ENCODE data around the gene PCDHB10.
"Not testable (repeated sequence)": the region's sequence is repeated elsewhere in the genome, so short reads cannot be mapped to it uniquely, and the experiment has no call there.

The PCDHB10 gene

DNA sequence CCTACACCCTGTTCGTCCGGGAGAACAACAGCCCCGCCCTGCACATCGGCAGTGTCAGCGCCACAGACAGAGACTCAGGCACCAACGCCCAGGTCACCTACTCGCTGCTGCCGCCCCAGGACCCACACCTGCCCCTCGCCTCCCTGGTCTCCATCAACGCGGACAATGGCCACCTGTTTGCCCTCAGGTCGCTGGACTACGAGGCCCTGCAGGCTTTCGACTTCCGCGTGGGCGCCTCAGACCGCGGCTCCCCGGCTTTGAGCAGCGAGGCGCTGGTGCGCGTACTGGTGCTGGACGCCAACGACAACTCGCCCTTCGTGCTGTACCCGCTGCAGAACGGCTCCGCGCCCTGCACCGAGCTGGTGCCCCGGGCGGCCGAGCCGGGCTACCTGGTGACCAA, 3.5 kb upstream of the PCDHB10 start:
- DNase-seq (ENCODE audit: low read depth) = not testable (repeated sequence)

DNA sequence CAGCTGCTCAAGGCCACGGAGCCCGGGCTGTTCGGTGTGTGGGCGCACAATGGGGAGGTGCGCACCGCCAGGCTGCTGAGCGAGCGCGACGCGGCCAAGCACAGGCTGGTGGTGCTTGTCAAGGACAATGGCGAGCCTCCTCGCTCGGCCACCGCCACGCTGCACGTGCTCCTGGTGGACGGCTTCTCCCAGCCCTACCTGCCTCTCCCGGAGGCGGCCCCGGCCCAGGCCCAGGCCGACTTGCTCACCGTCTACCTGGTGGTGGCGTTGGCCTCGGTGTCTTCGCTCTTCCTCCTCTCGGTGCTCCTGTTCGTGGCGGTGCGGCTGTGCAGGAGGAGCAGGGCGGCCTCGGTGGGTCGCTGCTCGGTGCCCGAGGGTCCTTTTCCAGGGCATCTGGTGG, 3.0 kb upstream of the PCDHB10 start:
- DNase-seq (ENCODE audit: low read depth) = not testable (repeated sequence)

DNA sequence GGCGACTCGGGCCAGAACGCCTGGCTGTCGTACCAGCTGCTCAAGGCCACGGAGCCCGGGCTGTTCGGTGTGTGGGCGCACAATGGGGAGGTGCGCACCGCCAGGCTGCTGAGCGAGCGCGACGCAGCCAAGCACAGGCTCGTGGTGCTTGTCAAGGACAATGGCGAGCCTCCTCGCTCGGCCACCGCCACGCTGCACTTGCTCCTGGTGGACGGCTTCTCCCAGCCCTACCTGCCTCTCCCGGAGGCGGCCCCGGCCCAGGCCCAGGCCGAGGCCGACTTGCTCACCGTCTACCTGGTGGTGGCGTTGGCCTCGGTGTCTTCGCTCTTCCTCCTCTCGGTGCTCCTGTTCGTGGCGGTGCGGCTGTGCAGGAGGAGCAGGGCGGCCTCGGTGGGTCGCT, 2.2 kb downstream of the PCDHB10 start:
- not testable (repeated sequence) for DNase-seq (ENCODE audit: low read depth)

DNA sequence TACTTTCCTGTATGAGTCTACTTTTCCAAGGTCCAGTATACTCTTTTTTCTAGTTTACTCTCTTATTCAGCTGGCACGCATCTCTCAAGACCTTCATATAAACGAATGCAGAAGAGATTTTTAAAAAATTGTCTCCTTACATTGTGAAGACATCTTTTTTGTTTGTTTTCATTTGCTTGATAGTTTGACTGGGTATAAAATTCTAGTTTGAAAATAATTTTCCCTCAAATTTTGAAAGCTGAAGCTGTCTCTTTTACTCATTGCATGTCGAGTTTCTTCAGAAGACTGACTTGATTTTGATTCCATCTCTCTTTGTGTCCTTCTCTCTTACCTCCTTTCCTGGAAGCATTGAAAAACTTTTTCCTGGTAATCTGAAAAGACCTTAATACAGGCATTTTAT, 4.2 kb downstream of the PCDHB10 start:
- no peak for DNase-seq (ENCODE audit: low read depth)

DNA sequence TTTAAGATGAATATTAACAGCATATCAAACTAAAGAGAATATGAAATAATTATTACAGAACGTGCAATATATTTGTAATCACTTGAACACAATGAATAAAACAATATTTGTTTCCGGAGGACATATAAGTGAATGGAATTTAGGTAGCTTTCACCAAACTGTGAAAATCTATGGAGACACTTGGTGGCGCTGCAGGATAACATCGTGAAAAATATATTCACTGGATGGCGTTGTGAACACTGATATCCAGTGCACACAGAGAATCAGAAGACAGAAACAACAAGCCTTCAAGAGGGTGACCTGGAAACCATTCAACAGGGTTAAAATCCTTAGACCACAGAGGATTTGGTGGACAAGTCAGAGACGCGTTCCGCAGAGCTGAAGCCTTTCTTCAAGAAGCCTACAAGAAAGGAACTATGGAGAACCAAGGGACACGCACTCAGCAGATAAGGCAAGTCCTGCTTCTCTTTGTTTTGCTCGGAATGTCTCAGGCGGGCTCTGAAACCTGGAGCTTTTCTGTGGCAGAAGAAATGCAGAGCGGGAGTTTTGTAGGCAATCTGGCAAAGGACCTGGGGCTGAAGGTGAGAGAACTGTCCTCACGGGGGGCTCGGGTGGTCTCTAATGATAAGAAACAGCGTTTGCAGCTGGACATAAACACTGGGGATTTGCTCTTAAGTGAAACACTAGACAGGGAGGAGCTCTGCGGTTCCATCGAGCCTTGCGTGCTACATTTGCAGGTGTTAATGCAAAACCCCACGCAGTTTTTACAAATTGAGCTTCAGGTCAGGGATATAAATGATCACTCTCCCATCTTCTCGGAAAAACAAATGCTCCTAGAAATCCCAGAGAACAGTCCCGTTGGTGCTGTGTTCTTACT, 7.4 kb downstream of the PCDHB10 start, which contains the start of gene PCDHB11:
Gene PCDHB11 (plus strand): TSS at position 269 of the 877 bp plus-strand sequence. CDS start 148 bp downstream, at position 417.
- no peak for DNase-seq (ENCODE audit: low read depth)

DNA sequence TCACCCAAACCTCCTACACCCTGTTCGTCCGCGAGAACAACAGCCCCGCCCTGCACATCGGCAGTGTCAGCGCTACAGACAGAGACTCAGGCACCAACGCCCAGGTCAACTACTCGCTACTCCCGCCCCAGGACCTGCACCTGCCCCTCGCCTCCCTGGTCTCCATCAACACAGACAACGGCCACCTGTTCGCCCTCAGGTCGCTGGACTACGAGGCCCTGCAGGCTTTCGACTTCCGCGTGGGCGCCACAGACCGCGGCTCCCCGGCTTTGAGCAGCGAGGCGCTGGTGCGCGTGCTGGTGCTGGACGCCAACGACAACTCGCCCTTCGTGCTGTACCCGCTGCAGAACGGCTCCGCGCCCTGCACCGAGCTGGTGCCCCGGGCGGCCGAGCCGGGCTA, 9.0 kb downstream of the PCDHB10 start:
- not testable (repeated sequence) for DNase-seq (ENCODE audit: low read depth)

DNA sequence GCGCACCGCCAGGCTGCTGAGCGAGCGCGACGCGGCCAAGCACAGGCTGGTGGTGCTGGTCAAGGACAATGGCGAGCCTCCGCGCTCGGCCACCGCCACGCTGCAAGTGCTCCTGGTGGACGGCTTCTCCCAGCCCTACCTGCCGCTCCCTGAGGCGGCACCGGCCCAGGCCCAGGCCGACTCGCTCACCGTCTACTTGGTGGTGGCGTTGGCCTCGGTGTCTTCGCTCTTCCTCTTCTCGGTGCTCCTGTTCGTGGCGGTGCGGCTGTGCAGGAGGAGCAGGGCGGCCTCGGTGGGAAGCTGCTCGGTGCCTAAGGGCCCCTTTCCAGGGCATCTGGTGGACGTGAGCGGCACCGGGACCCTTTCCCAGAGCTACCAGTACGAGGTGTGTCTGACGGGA, 9.5 kb downstream of the PCDHB10 start:
- DNase-seq (ENCODE audit: low read depth) = not testable (repeated sequence)

DNA sequence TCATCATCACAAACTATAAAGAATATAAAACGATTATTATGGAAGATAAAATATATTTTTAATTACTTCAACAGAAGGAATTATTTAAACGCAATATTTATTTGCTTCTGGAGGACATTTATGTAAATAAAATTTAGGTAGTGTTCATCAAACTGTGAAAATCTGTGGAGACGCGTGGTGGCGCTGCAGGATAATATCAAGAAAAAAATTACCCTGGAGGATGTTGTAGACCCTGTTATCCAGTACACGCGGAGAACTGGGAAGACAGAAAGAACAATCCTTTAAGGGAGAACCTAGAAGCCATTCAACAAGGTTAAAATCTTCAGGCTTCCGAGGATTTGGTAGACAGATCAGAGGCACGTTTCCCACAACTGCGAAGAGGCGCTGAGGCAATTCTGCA, 16.3 kb downstream of the PCDHB10 start, which contains the start of gene PCDHB12:
Gene PCDHB12 (plus strand): TSS at position 242 of the 400 bp plus-strand sequence. CDS start 189 bp downstream, outside the sequence.
- DNase-seq (ENCODE audit: low read depth) = no peak

DNA sequence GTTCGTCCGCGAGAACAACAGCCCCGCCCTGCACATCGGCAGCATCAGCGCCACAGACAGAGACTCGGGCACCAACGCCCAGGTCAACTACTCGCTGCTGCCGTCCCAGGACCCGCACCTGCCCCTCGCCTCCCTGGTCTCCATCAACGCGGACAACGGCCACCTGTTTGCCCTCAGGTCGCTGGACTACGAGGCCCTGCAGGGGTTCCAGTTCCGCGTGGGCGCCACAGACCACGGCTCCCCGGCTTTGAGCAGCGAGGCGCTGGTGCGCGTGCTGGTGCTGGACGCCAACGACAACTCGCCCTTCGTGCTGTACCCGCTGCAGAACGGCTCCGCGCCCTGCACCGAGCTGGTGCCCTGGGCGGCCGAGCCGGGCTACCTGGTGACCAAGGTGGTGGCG, 18.1 kb downstream of the PCDHB10 start:
- DNase-seq (ENCODE audit: low read depth) = not testable (repeated sequence)

DNA sequence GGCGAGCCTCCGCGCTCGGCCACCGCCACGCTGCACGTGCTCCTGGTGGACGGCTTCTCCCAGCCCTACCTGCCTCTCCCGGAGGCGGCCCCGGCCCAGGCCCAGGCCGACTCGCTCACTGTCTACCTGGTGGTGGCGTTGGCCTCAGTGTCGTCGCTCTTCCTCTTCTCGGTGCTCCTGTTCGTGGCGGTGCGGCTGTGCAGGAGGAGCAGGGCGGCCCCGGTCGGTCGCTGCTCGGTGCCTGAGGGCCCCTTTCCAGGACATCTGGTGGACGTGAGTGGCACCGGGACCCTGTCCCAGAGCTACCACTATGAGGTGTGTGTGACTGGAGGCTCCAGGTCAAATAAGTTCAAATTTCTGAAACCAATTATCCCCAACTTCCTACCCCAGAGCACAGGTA, 18.7 kb downstream of the PCDHB10 start:
- not testable (repeated sequence) for DNase-seq (ENCODE audit: low read depth)

DNA sequence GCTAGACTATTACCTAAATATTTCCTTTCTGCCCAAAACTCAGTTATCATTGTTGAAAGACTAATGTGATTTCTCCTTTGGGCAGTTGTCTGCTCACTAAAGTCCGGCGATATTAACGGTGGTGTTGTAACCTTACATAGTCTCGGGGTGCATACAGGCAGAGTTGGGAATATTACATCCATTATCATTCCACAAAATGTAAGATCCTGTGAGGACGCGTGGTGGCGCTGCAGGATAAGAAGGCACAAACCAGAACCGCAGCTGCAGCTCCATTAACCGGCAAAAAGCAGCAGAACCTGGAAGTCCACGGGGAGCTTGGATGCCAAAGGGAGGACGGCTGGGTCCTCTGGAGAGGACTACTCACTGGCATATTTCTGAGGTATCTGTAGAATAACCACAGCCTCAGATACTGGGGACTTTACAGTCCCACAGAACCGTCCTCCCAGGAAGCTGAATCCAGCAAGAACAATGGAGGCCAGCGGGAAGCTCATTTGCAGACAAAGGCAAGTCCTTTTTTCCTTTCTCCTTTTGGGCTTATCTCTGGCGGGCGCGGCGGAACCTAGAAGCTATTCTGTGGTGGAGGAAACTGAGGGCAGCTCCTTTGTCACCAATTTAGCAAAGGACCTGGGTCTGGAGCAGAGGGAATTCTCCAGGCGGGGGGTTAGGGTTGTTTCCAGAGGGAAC, 21.6 kb downstream of the PCDHB10 start, which contains the start of gene PCDHB13:
Gene PCDHB13 (plus strand): TSS at position 264 of the 684 bp plus-strand sequence. CDS start 205 bp downstream, at position 469.
- DNase-seq (ENCODE audit: low read depth) = not testable (repeated sequence)

DNA sequence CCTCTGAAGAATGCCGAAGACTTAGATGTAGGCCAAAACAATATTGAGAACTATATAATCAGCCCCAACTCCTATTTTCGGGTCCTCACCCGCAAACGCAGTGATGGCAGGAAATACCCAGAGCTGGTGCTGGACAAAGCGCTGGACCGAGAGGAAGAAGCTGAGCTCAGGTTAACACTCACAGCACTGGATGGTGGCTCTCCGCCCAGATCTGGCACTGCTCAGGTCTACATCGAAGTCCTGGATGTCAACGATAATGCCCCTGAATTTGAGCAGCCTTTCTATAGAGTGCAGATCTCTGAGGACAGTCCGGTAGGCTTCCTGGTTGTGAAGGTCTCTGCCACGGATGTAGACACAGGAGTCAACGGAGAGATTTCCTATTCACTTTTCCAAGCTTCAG, 22.4 kb downstream of the PCDHB10 start:
- DNase-seq (ENCODE audit: low read depth) = not testable (repeated sequence)

DNA sequence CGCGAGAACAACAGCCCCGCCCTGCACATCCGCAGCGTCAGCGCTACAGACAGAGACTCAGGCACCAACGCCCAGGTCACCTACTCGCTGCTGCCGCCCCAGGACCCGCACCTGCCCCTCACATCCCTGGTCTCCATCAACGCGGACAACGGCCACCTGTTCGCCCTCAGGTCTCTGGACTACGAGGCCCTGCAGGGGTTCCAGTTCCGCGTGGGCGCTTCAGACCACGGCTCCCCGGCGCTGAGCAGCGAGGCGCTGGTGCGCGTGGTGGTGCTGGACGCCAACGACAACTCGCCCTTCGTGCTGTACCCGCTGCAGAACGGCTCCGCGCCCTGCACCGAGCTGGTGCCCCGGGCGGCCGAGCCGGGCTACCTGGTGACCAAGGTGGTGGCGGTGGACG, 23.4 kb downstream of the PCDHB10 start:
- not testable (repeated sequence) for DNase-seq (ENCODE audit: low read depth)

DNA sequence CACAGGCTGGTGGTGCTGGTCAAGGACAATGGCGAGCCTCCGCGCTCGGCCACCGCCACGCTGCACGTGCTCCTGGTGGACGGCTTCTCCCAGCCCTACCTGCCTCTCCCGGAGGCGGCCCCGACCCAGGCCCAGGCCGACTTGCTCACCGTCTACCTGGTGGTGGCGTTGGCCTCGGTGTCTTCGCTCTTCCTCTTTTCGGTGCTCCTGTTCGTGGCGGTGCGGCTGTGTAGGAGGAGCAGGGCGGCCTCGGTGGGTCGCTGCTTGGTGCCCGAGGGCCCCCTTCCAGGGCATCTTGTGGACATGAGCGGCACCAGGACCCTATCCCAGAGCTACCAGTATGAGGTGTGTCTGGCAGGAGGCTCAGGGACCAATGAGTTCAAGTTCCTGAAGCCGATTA, 23.9 kb downstream of the PCDHB10 start:
- DNase-seq (ENCODE audit: low read depth) = not testable (repeated sequence)

DNA sequence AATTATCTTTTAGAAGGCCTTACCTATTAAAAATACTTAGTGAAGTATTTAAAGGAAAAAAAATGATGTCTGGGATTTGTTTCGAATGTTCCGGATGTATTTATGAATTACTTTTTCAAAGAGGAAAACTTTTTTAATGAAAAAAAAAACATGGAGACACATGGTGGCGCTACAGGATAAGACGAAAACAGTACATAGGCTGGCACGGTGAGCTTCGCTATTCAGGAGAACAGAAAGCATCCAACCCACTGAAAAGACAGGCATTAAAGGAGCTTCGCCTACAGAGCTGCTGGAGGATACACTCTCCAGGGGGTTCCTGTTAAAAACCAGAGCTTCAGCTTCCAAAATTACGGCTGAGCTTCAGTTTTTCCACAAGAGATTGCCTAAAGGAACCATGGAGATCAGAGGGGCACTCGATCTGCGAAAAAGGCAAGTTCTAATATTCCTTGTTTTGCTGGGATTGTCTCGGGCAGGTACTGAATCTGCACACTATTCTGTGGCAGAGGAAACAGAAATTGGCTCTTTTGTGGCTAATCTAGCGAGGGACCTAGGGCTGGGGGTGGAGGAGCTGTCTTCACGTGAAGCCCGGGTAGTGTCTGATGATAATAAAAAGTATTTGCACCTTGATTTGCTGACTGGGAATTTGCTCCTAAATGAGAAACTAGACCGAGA, 31.1 kb downstream of the PCDHB10 start, which contains the start of gene PCDHB14:
Gene PCDHB14 (plus strand): TSS at position 232 of the 672 bp plus-strand sequence. CDS start 163 bp downstream, at position 395.
- DNase-seq (ENCODE audit: low read depth) = no peak

DNA sequence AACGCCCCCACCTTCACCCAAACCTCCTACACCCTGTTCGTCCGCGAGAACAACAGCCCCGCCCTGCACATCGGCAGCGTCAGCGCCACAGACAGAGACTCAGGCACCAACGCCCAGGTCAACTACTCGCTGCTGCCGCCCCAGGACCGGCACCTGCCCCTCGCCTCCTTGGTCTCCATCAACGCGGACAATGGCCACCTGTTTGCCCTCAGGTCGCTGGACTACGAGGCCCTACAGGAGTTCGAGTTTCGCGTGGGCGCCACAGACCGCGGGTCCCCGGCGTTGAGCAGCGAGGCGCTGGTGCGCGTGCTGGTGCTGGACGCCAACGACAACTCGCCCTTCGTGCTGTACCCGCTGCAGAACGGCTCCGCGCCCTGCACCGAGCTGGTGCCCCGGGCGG, 32.7 kb downstream of the PCDHB10 start:
- not testable (repeated sequence) for DNase-seq (ENCODE audit: low read depth)

DNA sequence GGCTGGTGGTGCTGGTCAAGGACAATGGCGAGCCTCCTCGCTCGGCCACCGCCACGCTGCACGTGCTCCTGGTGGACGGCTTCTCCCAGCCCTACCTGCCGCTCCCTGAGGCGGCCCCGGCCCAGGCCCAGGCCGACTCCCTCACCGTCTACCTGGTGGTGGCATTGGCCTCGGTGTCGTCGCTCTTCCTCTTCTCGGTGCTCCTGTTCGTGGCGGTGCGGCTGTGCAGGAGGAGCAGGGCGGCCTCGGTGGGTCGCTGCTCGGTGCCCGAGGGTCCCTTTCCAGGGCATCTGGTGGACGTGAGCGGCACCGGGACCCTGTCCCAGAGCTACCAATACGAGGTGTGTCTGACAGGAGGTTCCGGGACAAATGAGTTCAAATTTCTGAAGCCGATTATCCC, 33.3 kb downstream of the PCDHB10 start:
- DNase-seq (ENCODE audit: low read depth) = not testable (repeated sequence)

DNA sequence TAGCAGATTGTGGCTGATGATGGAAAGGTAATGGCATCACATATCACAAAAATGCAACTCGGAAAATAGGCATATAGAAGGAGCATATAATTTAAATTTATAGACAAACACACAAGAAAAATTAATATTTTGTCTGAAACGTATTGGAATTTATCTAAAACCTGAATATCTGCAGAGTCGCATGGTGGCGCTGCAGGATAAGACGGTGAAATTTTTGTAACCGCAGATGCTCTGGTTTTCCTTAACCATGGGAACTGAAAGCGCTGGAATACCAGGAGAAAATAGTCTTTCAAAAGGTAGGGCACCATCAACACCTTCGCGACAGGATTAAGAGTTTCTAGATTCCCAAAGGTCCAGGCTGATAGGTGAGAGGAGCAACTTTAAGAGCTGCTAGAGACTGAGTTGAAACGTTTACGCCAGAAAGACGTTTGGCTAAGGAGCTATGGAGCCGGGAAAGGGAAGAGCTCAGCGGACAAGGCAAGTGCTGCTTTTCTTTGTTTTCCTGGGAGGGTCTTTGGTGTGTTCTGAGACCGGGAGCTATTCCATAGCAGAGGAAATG, 42.0 kb downstream of the PCDHB10 start:
- DNase-seq (ENCODE audit: low read depth) = no peak

DNA sequence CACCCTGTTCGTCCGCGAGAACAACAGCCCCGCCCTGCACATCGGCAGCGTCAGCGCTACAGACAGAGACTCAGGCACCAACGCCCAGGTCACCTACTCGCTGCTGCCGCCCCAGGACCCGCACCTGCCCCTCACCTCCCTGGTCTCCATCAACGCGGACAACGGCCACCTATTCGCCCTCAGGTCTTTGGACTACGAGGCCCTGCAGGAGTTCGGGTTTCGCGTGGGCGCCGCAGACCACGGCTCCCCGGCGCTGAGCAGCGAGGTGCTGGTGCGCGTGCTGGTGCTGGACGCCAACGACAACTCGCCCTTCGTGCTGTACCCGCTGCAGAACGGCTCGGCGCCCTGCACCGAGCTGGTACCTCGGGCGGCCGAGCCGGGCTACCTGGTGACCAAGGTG, 43.8 kb downstream of the PCDHB10 start:
- DNase-seq (ENCODE audit: low read depth) = not testable (repeated sequence)

DNA sequence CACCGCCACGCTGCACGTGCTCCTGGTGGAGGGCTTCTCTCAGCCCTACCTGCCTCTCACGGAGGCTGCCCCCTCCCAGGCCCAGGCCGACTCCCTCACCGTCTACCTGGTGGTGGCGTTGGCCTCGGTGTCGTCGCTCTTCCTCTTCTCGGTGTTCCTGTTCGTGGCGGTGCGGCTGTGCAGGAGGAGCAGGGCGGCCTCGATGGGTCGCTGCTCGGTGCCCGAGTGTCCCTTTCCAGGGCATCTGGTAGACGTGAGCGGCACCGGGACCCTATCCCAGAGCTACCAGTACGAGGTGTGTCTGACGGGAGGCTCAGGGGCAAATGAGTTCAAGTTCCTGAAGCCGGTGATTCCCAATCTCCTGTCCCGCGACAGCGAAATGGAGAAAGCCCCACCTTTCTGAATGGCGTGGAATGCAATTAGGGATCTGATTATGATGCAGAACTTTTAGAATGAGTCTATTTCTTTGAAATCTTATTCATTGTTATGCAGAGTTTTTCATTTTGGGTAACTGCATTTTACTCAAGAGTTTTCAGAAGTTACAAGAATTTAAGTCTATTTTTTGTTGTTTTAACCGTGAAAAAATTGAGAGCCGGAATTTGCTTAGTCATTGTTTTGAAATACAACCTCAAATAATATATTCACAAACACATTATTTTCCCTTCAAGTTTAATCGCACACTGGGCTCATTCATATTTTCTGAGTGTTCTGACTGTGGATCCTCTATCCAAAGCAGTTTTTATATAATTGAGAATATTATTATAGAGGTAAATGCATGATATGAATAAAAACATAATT, 44.6 kb downstream of the PCDHB10 start:
- no peak for DNase-seq (ENCODE audit: low read depth)

DNA sequence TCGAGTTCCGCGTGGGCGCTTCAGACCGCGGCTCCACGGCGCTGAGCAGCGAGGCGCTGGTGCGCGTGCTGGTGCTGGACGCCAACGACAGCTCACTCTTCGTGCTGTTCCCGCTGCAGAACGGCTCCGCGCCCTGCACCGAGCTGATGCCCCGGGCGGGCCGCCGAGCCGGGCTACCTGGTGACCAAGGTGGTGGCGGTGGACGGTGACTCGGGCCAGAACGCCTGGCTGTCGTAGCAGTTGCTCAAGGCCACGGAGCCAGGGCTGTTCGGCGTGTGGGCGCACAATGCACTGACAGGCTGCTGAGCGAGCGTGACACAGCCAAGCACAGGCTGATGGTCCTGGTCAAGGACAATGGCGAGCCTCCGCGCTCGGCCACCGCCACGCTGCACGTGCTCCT, 49.3 kb downstream of the PCDHB10 start:
- no peak for DNase-seq (ENCODE audit: low read depth)
